GM12878 (cell line): ENCODE results near the gene UVSSA. TPM values are rescaled to one million over a fixed set of nuclear protein-coding genes. Genes with fewer than 3 reads are reported as not detected.
"Not testable (repeated sequence)": the region's sequence is repeated elsewhere in the genome, so short reads cannot be mapped to it uniquely, and the experiment has no call there.

Experiments used
- ATAC-seq: fragments of 200-7000 bp; cut with Tn5 transposase; 3 replicates; pipeline ENCODE4 v1.9.1; 2020; ENCODE audit warnings: mild to moderate bottlenecking, moderate library complexity
- BruUV-seq: library from RNA; stranded (reverse); fragments of 400-500 nt; replicated peaks from 2 replicates; lab custom pipeline; 2021; lab: Mats Ljungman, UMichigan
- CTCF ChIA-PET: fragments of 300-600 bp; sonication (Branson Sonifier 250); formaldehyde crosslinking; extraction: SDS; loops from one replicate; lab custom pipeline; 2021; ENCODE audit warnings: inconsistent platforms; lab: Yijun Ruan, JAX
- POLR2A ChIA-PET: fragments of 350-600 bp; formaldehyde crosslinking; extraction: SDS; loops from one replicate; lab custom pipeline; 2021; ENCODE audit warnings: inconsistent platforms; lab: Charles Lee
- RAD21 ChIA-PET: fragments of 300-600 bp; sonication (Branson Sonifier 250); formaldehyde crosslinking; loops from one replicate; lab custom pipeline; 2023; ENCODE audit warnings: antibody characterized with exemption; ENCODE audit not compliant: unreplicated experiment; lab: Charles Lee
- SMC1A ChIA-PET: fragments of 300-600 bp; sonication (Branson Sonifier 250); formaldehyde crosslinking; loops from one replicate; lab custom pipeline; 2023; ENCODE audit not compliant: unreplicated experiment, uncharacterized antibody; lab: Charles Lee
- DNase-seq: peaks from one replicate; pipeline ENCODE4 v3.0.0-alpha.2; 2011; ENCODE audit warnings: low read depth, low spot score
- FAIRE-seq: peaks from 3 replicates; lab custom pipeline; 2011; peaks lifted over from hg19 to GRCh38; lab: Jason Lieb, UNC
- H2AFZ ChIP-seq: 2 replicates; pipeline ENCODE4 v1.6.0; 2011; ENCODE audit warnings: low read depth, low read length, control low read depth; ENCODE audit not compliant: control insufficient read depth
- H3K27ac ChIP-seq: 2 replicates; pipeline ENCODE4 v1.5.1; 2011; ENCODE audit warnings: control low read depth; ENCODE audit not compliant: control insufficient read depth, insufficient read depth
- H3K27me3 ChIP-seq, 2 experiments: replicated peaks in 1 of 2; 2 replicates each; pipeline versions ENCODE4 v1.6.0 to v1.6.1; 2011; ENCODE audit warnings: low read length in 1 of 2; ENCODE audit not compliant: control insufficient read depth in 2 of 2, insufficient read depth in 2 of 2
- H3K36me3 ChIP-seq, 2 experiments: 2 replicates each; pipeline ENCODE4 v1.5.1; 2011; ENCODE audit warnings: low read length in 1 of 2; ENCODE audit not compliant: control insufficient read depth in 2 of 2, insufficient read depth in 2 of 2
- H3K4me1 ChIP-seq: 2 replicates; pipeline ENCODE4 v1.6.1; 2011; ENCODE audit warnings: mild to moderate bottlenecking, low read length, moderate library complexity, mixed read lengths; ENCODE audit not compliant: control insufficient read depth, insufficient read depth
- H3K4me2 ChIP-seq: 2 replicates; pipeline ENCODE4 v1.6.0; 2011; ENCODE audit warnings: control low read depth; ENCODE audit not compliant: control insufficient read depth, insufficient read depth
- H3K4me3 ChIP-seq: fragments of 200-600 bp; sonication (generic); 2 replicates; pipeline ENCODE4 v1.5.1; 2016
- H3K79me2 ChIP-seq: 2 replicates; pipeline ENCODE4 v1.6.0; 2011; ENCODE audit warnings: low read length; ENCODE audit not compliant: control insufficient read depth, insufficient read depth
- H3K9ac ChIP-seq: 2 replicates; pipeline ENCODE4 v1.8.0; 2011; ENCODE audit warnings: low read length, control low read depth, mixed read lengths; ENCODE audit not compliant: control insufficient read depth, insufficient read depth
- H3K9me3 ChIP-seq: replicated peaks from 3 replicates; pipeline ENCODE4 v1.5.1; 2011; ENCODE audit warnings: mild to moderate bottlenecking, low read length; ENCODE audit not compliant: control insufficient read depth, insufficient read depth
- H4K20me1 ChIP-seq: 2 replicates; pipeline ENCODE4 v1.6.0; 2011; ENCODE audit not compliant: control insufficient read depth, insufficient read depth
- CHD4 ChIP-seq: fragments of 200-600 bp; sonication (generic); IDR thresholded peaks from 2 replicates; pipeline ENCODE4 v1.6.1; 2016; ENCODE audit warnings: mild to moderate bottlenecking
- RAD21 ChIP-seq: IDR thresholded peaks from 2 replicates; pipeline ENCODE4 v1.6.1; 2011; ENCODE audit warnings: mild to moderate bottlenecking, low read depth, low read length, moderate library complexity; ENCODE audit not compliant: insufficient read depth
- RB1 ChIP-seq: fragments of 450-650 bp; formaldehyde crosslinking; IDR thresholded peaks from 2 replicates; pipeline ENCODE4 v1.6.1; 2017; ENCODE audit warnings: mild to moderate bottlenecking, borderline replicate concordance
- TAF1 ChIP-seq: IDR thresholded peaks from 2 replicates; pipeline ENCODE4 v1.6.1; 2011; ENCODE audit warnings: mild to moderate bottlenecking, low read depth, low read length, borderline replicate concordance
- TCF7 ChIP-seq: IDR thresholded peaks from 2 replicates; pipeline ENCODE4 v1.6.1; 2014; ENCODE audit warnings: antibody characterized with exemption, borderline replicate concordance
- WRNIP1 ChIP-seq: IDR thresholded peaks from 2 replicates; pipeline ENCODE4 v1.6.1; 2011; ENCODE audit warnings: low read depth, low read length, improper control_type of control experiment, borderline replicate concordance
- WGBS: methylation state at CpG from one replicate; pipeline ENCODE4 v1.1.6; 2016; ENCODE audit warnings: low lambda C conversion rate; ENCODE audit not compliant: insufficient replicate concordance, insufficient coverage; ENCODE audit errors: missing lambda C conversion rate; 5-methylcytosine and 5-hydroxymethylcytosine counted together
- in situ Hi-C: fragments of 300-500 bp; cut with MboI; formaldehyde crosslinking; loops from 9 replicates; pipeline ENCODE4 v1.14.3; 2018; ENCODE audit warnings: mixed read lengths
- intact Hi-C: fragments of 100-400 bp; cut with micrococcal nuclease; formaldehyde crosslinking; loops from one replicate; pipeline ENCODE4 v1.14.2; 2022; ENCODE audit not compliant: unreplicated experiment
- polyA plus RNA-seq, 11 experiments: library from polyadenylated mRNA; depleted of rRNA in 4 of 11; unstranded in 6 of 11; stranded (reverse) in 5 of 11; fragments of >200 nt; fragmentation: Nextera tagmentation in 4 of 11; fragmentation: Illumina TruSeq in 1 of 11; extraction: Ambion mirVana in 4 of 11; extraction: Trizol in 1 of 11; gene quantifications; 1 replicate in 1 of 11; 2 replicates in 10 of 11; pipeline versions ENCODE4 v1.2.1 to v1.2.3, GENCODE V29; 2011 to 2016; ENCODE audit warnings: inconsistent platforms in 2 of 11, missing spikeins in 2 of 11, low read depth in 1 of 11
- total RNA-seq, 4 experiments: library from RNA; depleted of rRNA in 3 of 4; stranded (reverse); fragments of >200 nt in 3 of 4; fragmentation: Illumina TruSeq in 1 of 4; extraction: Trizol in 1 of 4; gene quantifications; 2 replicates each; pipeline versions ENCODE4 v1.2.1 to v1.2.3, GENCODE V29; 2013 to 2021

UVSSA gene
- total and polyA plus RNA-seq, 10 of the 15 experiments (the other 5 are each of a cell fraction or from before 2014, with no cell fraction given) = 0.34 to 16.8 (median 3.6) TPM

DNA sequence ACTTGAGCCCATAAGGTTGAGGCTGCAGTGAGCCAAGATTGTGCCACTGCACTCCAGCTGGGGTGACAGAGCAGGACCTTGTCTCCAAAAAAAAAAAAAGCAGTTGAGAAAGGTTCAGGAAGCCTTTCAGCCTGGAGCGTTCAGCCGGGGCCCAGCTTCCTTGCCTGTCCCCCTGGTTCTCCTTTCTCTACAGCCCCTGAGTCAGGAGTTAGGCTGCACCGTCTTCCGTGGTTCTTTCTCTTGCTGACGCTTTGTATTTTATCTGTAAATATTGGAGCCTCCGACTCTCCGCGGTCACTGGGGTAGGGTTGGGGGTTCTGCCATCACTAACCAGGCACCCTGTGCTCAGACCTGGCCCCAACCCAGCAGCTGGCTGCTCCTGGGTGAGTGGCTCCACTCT, 13.8 kb upstream of the UVSSA start (continued):
- TF ChIP-seq RB1 = no peak
- no peak for TF ChIP-seq RAD21
- no peak for TF ChIP-seq TAF1
- TF ChIP-seq TCF7 = no peak
- no peak for TF ChIP-seq CHD4
- no peak for TF ChIP-seq WRNIP1

DNA sequence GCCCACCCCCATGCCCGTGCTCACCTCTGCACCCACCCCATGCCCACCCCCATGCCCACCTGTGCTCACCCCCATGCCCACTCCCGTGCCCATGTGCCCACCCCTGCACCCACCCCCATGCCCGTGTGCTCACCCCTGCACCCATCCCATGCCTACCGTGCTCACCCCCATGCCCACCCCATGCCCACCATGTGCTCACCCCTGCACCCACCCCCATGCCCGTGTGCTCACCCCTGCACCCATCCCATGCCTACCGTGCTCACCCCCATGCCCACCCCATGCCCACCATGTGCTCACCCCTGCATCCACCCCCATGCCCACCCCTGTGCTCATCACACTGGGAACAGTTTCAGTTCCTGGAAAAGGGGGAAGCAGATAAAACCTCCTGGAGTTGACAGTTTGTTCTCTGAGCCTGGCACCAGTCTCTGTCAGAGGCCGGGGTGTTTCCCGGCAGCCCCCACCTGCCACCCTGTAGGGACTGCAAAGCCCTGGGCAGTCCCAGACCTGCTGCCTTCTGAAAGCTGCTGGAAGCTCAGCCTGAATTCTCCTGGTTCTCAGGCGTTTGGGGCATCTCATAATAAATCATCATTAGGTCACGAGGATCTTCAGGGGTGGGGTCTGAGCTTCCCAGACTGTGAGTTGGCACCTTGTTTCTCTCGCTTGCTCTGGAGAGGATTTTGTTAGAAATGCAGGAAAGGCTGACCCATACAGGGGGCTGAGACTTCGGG, 13.0 kb upstream of the UVSSA start:
- H3K27me3 ChIP-seq, H3K4me3 ChIP-seq, H3K9me3 ChIP-seq, POLR2A ChIA-PET, H3K4me1 ChIP-seq, H3K4me2 ChIP-seq, FAIRE-seq, RAD21 ChIA-PET, H3K27ac ChIP-seq, H3K79me2 ChIP-seq, H4K20me1 ChIP-seq, ATAC-seq, intact Hi-C loops, DNase-seq, SMC1A ChIA-PET, H3K9ac ChIP-seq, H2AFZ ChIP-seq, BruUV-seq, in situ Hi-C loops: not testable (repeated sequence)
- WGBS = 80% methylated on average over 8 of the region's 12 CpGs
- H3K36me3 ChIP-seq = peaks cover 11 to 32% of the 10 kb centered on the region in 2 experiments
- CTCF ChIA-PET = interaction anchor here (0.5 kb wide), 1 partner anchor 185 kb away, joined by 4 read pairs; no protein-coding TSS in a partner anchor
